ENCODE measurements around the gene KHSRP.

DNA sequence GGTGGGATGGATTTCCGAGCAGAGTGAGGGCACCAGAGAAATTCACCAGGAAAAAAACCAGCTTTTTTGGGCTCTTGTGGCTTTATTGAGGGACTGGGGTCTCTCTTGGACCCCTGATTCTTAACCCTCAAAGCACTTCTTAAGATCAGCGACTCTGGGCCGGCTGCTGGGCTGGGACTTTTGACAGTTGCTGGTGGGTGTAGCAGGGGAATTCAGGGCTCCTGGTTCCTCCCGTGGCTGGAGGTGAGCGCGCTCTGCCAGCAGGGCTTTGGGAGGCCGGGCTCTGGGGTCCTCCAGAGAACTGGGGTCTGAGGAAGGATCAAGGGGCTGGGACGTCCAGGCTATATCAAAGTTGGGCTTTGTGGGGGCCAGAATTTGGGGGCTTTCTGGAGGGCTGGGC is 42.8 kb upstream of the KHSRP start:
- TF ChIP-seq, protein P1, sequence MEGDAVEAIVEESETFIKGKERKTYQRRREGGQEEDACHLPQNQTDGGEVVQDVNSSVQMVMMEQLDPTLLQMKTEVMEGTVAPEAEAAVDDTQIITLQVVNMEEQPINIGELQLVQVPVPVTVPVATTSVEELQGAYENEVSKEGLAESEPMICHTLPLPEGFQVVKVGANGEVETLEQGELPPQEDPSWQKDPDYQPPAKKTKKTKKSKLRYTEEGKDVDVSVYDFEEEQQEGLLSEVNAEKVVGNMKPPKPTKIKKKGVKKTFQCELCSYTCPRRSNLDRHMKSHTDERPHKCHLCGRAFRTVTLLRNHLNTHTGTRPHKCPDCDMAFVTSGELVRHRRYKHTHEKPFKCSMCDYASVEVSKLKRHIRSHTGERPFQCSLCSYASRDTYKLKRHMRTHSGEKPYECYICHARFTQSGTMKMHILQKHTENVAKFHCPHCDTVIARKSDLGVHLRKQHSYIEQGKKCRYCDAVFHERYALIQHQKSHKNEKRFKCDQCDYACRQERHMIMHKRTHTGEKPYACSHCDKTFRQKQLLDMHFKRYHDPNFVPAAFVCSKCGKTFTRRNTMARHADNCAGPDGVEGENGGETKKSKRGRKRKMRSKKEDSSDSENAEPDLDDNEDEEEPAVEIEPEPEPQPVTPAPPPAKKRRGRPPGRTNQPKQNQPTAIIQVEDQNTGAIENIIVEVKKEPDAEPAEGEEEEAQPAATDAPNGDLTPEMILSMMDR (IDR thresholded peaks at IDR 0.05) = no peak
- TF ChIP-seq POLR2A (IDR thresholded peaks at IDR 0.05) = no peak

Measured in thyroid gland (tissue), 4 donors.